BE2C (cell line): ENCODE measurements around the gene LIPI.
A peak's percentile ranks its signal among the peaks of the same experiment; 100 is the strongest.
"Not testable (repeated sequence)": the region's sequence is repeated elsewhere in the genome, so short reads cannot be mapped to it uniquely, and the experiment has no call there.

Experiments
- DNase-seq: peaks from one replicate; pipeline ENCODE4 v3.0.0-alpha.2; 2020
- H3K27me3 ChIP-seq: fragments of 250-450 bp; sonication (Bioruptor Pico); 2 replicates; pipeline ENCODE4 v1.5.1; 2020; ENCODE audit warnings: mild to moderate bottlenecking
- H3K36me3 ChIP-seq: fragments of 250-450 bp; sonication (Bioruptor Pico); 2 replicates; pipeline ENCODE4 v1.5.1; 2020; ENCODE audit warnings: mild to moderate bottlenecking
- H3K4me1 ChIP-seq: fragments of 250-450 bp; sonication (Bioruptor Pico); 2 replicates; pipeline ENCODE4 v1.5.1; 2020
- H3K4me3 ChIP-seq: 2 replicates; pipeline ENCODE4 v1.5.1; 2011; ENCODE audit warnings: low read depth, low read length
- H3K9me3 ChIP-seq: fragments of 250-450 bp; sonication (Bioruptor Pico); 2 replicates; pipeline ENCODE4 v1.5.1; 2020
- TF ChIP-seq, protein P1 (sequence below): IDR thresholded peaks from 2 replicates; pipeline ENCODE4 v1.5.1; 2012; ENCODE audit warnings: mild to moderate bottlenecking, low read depth, low read length

LIPI gene

DNA sequence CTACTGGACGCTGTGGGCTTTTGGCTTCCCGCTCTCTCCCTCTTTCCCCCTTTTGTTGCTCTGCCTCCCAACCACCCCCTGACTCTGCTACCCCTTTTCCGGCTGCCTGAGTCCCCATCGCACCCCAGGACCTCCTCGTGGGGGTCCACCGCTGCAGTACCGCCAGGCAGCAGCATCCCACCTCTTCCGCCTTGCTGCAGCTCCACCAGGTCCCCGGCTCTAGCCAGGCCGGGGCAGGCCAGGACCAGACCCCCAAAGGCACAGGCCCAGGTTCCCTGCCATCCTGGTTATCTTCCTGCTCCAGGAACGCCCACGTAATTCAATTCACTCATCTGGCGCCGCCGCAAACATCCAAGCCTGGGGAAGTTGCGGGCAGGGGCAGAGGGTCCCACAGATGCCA is 139.8 kb downstream of the LIPI start:
- Histone ChIP-seq H3K36me3 (no peaks in the 10 kb centered on the region), H3K4me3 (no peak overlapping the region), H3K9me3 (no peaks in the 10 kb centered on the region), H3K4me1 (no peaks in the 10 kb centered on the region), H3K27me3 (no peaks in the 10 kb centered on the region)
- DNase-seq: no peak
- TF ChIP-seq, protein P1, sequence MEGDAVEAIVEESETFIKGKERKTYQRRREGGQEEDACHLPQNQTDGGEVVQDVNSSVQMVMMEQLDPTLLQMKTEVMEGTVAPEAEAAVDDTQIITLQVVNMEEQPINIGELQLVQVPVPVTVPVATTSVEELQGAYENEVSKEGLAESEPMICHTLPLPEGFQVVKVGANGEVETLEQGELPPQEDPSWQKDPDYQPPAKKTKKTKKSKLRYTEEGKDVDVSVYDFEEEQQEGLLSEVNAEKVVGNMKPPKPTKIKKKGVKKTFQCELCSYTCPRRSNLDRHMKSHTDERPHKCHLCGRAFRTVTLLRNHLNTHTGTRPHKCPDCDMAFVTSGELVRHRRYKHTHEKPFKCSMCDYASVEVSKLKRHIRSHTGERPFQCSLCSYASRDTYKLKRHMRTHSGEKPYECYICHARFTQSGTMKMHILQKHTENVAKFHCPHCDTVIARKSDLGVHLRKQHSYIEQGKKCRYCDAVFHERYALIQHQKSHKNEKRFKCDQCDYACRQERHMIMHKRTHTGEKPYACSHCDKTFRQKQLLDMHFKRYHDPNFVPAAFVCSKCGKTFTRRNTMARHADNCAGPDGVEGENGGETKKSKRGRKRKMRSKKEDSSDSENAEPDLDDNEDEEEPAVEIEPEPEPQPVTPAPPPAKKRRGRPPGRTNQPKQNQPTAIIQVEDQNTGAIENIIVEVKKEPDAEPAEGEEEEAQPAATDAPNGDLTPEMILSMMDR: no peak

DNA sequence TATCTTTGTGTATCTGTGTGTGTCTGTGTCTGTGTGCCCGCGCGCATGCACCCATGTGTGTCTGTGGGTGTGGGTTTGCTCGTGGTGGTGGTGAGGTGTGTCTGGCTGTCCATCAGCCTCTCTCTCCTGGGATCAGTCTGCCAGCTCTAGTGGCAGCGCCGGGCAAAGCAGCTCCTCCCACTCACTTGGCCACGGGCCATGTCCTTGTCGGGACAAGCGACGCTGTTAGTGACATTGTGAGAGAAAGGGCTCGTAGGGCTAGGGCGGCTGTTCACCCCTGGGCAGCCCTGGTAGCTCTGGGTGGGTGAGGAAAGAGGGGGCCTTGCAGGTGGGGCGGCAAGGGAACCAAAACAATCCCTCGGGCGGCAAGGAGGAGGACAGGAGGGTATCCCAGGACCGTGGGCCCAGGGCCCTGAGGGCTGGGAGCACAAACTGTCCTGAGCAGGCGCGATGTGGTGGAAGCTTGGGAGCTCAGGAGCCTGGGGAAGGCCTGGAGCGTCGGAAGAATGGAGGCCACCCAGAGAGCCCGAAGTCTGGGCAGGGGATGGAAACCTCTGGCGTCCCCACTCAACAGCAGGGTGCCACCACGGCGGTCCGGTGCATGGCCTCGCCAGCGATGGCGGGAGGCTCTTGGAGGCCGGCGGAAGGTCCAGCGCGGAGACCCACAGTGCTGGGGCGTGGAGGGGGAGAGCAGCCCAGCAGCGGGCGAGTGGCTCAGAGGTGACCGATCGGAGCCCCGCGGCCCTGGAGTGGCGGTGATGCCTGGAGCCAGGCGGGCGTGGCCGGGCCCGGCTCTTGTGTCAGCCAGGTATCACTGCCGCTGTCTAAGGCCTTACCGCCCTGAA is 140.5 kb downstream of the LIPI start:
- Histone ChIP-seq H3K36me3 (no peaks in the 10 kb centered on the region), H3K9me3 (no peaks in the 10 kb centered on the region), H3K27me3 (no peaks in the 10 kb centered on the region), H3K4me3 (peak overlapping the region; percentile 22; the same call in 1 of the 2 replicates), H3K4me1 (no peaks in the 10 kb centered on the region)
- DNase-seq: peak; percentile 81
- TF ChIP-seq, protein P1: peak; percentile 32

DNA sequence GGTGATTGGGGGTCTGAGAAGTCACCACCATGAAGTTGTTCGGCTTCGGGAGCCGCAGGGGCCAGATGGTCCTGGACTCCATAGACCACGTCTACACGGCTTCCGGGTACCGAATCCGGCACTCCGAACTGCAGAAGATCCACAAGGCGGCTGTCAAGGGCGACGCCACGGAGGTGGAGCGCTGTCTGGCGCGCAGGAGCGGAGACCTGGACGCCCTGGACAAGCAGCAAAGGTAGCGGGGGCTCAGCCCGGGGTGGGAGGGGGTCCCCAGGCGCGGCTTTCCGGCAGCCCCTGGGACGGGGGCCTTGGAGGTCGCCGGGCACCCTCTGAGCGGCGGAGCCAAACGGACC is 146.5 kb downstream of the LIPI start:
- no peak overlapping the region for H3K4me3 ChIP-seq
- TF ChIP-seq, protein P1: no peak
- H3K9me3 ChIP-seq: no peaks in the 10 kb centered on the region
- H3K36me3 ChIP-seq: no peaks in the 10 kb centered on the region
- no peaks in the 10 kb centered on the region for H3K4me1 ChIP-seq
- H3K27me3 ChIP-seq: no peaks in the 10 kb centered on the region
- no peak for DNase-seq

DNA sequence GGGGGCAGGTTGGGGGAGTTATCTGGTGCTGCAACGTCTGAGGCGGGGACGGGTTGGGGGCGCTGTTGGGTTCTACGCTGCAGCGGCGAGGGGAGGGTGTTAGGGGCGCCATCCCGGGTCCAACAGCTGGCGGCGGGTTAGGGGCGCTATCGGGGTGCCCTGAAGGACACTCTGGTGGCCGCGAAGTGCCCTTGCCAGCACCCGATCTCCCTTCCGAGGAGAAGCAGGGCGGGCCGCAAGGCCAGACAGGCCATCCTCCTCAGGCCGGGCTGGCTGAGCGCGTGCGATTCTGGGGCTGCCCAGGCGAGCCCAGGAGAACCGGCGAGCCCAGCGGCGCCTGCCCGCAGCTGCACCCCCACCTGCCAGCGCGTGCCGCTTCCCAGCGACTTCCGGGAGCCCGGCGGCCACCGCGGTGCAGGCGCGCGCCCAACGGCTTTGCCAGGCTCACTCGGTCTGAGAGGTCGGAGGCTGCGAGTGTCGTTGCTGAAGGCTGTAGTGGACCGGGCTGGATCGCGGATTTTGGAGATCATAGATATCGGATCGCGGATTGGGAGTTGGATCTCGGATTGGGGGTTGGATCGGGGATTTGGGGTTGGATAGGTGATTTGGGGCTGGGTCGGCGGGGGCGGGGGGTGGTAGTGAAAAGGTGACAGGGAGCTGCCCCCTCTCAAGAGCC is 147.0 kb downstream of the LIPI start:
- not testable (repeated sequence) for DNase-seq, H3K27me3 ChIP-seq, H3K9me3 ChIP-seq, H3K4me1 ChIP-seq, H3K36me3 ChIP-seq, H3K4me3 ChIP-seq

DNA sequence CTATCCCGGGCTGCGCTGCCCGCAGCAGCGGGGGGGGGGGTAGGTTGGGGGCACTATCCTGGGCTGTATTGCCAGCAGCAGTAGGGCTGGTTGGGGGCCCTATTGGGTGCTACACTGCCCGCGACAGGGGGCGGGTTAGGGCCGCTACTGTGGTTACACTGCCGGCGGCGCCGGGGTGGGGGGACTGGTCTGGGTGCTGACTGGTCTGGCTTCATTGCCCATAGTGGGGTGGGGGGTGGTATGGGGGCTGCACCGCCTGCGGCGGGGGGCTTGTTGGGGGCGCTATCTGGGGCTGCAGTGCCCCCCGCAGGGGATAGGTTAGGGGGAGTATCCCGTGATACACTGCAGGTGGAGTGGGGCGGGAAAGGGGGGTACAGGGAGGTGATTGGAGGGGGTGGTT is 148.1 kb downstream of the LIPI start:
- not testable (repeated sequence) for H3K4me3 ChIP-seq, DNase-seq, H3K27me3 ChIP-seq, H3K9me3 ChIP-seq, H3K36me3 ChIP-seq, H3K4me1 ChIP-seq

DNA sequence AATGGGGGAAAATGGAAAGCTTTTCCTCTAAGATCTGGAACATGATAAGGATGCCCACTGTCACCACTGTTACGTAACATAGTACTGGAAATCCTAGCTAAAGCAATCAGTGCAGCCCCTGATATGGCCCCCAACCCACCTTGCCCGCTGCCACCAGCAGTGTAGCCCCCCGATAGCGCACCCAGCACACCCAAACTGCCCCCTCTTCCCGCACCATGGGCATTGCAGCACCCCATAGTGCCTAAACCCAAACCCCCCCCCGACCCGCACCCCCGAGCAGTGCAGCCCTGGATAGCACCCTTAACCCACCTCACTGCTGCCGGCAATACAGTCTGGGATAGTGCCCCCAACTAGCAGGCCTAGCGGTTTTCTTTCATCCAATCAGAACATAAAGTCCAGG is 148.9 kb downstream of the LIPI start:
- H3K4me3 ChIP-seq, H3K36me3 ChIP-seq: not testable (repeated sequence)

DNA sequence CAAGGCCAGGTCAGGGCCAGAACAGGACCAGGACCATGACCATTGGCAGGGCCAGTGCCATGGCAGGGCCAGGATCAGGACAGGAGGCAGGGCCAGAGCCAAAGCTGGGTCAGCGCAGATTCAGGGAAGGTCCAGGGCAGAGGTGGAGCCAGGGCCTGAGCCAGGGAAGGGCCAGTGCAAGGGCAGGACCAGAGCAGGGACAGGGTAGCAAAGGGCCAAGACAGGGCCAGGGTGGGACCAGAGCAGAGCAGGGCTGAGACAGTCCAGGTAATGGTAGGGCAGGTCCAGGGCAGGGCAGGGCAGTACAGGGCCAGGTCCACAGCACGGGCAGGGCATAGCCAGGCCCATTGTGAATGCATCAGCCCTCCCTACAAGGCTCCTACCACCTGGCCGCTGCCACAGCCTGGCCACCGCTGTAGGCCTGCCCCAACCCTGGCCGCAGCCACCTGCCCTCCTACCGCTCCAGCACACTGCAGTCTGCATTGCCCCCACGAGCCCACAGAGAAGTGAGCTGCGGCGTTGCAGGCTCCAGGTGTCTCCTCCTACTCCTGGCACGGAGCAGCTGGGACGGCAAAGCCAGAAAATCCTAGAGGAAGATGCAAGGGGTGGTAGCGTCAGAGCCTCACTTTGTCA is 151.6 kb downstream of the LIPI start:
- not testable (repeated sequence) for H3K9me3 ChIP-seq, DNase-seq

More for the DNA sequence above, 148.9 kb downstream of the LIPI start:
- H3K4me1 ChIP-seq, H3K9me3 ChIP-seq, H3K27me3 ChIP-seq, DNase-seq: not testable (repeated sequence)

More for the DNA sequence above, 151.6 kb downstream of the LIPI start:
- not testable (repeated sequence) for H3K4me1 ChIP-seq, H3K36me3 ChIP-seq, H3K4me3 ChIP-seq, H3K27me3 ChIP-seq
